B cell (primary cell): ENCODE results near the gene WWP2. TPM values are rescaled to one million over a fixed set of nuclear protein-coding genes. Genes with fewer than 3 reads are reported as not detected.
"Not testable (repeated sequence)": the region's sequence is repeated elsewhere in the genome, so short reads cannot be mapped to it uniquely, and the experiment has no call there.

ENCODE experiments used
- ATAC-seq: fragments of 200-7000 bp; cut with Tn5 transposase; one replicate; pipeline ENCODE4 v1.10.0; 2021; ENCODE audit warnings: low read depth, mild to moderate bottlenecking, moderate number of reproducible peaks, moderate library complexity
- CTCF ChIA-PET: fragments of 350-600 bp; sonication (Branson Sonifier 250); formaldehyde crosslinking; loops from one replicate; lab custom pipeline; 2021; ENCODE audit warnings: antibody characterized with exemption, inconsistent platforms; lab: Charles Lee
- POLR2A ChIA-PET: fragments of 350-600 bp; sonication (Branson Sonifier 250); formaldehyde crosslinking; loops from one replicate; lab custom pipeline; 2021; ENCODE audit warnings: antibody characterized with exemption; lab: Charles Lee
- DNase-seq: peaks from one replicate; pipeline ENCODE4 v3.0.0; 2013
- H2AFZ ChIP-seq: 2 replicates; pipeline ENCODE4 v1.6.1; 2012; ENCODE audit warnings: mild to moderate bottlenecking, low read depth, low read length; ENCODE audit not compliant: insufficient read depth, poor library complexity, severe bottlenecking
- H3K27ac ChIP-seq, 2 donors: 1 replicate in 1 of 2; 2 replicates in 1 of 2; pipeline ENCODE4 v1.5.1; 2012 to 2013; ENCODE audit warnings: low read length in 2 of 2, mild to moderate bottlenecking in 2 of 2, moderate library complexity in 1 of 2
- H3K27me3 ChIP-seq, 4 experiments: fragments of 200-600 bp in 1 of 4; sonication (generic) in 1 of 4; replicated peaks in 1 of 4; 1 replicate in 2 of 4; 2 replicates in 2 of 4; pipeline versions ENCODE4 v1.6.1 to v1.7.0; 2013 to 2016; ENCODE audit warnings: low read length in 3 of 4, mild to moderate bottlenecking in 2 of 4, mixed read lengths in 1 of 4, moderate library complexity in 1 of 4; ENCODE audit not compliant: insufficient read depth in 4 of 4, control insufficient read depth in 3 of 4; ENCODE audit errors: control extremely low read depth in 1 of 4
- H3K36me3 ChIP-seq, 2 experiments: replicated peaks in 1 of 2; 1 replicate in 1 of 2; 2 replicates in 1 of 2; pipeline versions ENCODE4 v1.6.1 to v1.7.1; 2013; ENCODE audit warnings: low read length in 1 of 2; ENCODE audit not compliant: insufficient read depth in 2 of 2, control insufficient read depth in 1 of 2; ENCODE audit errors: control extremely low read depth in 1 of 2, extremely low read depth in 1 of 2
- H3K4me1 ChIP-seq, 2 donors: fragments of 200-600 bp in 1 of 2; sonication (generic) in 1 of 2; 1 replicate in 1 of 2; 2 replicates in 1 of 2; pipeline versions ENCODE4 v1.5.1 to v1.6.1; 2013 to 2017; ENCODE audit warnings: low read length in 2 of 2; ENCODE audit not compliant: control insufficient read depth in 2 of 2, insufficient read depth in 2 of 2
- H3K4me2 ChIP-seq: replicated peaks from 2 replicates; pipeline ENCODE3; 2012; ENCODE audit warnings: mild to moderate bottlenecking, low read depth, low read length; ENCODE audit not compliant: poor library complexity, severe bottlenecking
- H3K4me3 ChIP-seq, 5 experiments: fragments of 200-600 bp in 1 of 5; sonication (generic) in 1 of 5; 1 replicate in 3 of 5; 2 replicates in 2 of 5; pipeline versions ENCODE4 v1.5.1 to v1.7.0; 2011 to 2016; ENCODE audit warnings: low read length in 4 of 5, mild to moderate bottlenecking in 4 of 5, low read depth in 2 of 5, control low read depth in 1 of 5, moderate library complexity in 1 of 5; ENCODE audit not compliant: insufficient read depth in 1 of 5; ENCODE audit errors: control extremely low read depth in 1 of 5, extremely low read depth in 1 of 5
- H3K79me2 ChIP-seq: fragments of 200-600 bp; sonication (generic); one replicate; pipeline ENCODE4 v1.6.0; 2016; ENCODE audit warnings: low read length; ENCODE audit not compliant: control insufficient read depth, insufficient read depth
- H3K9ac ChIP-seq: fragments of 200-600 bp; sonication (generic); 2 replicates; pipeline ENCODE4 v1.6.1; 2017; ENCODE audit warnings: mild to moderate bottlenecking, low read length, moderate library complexity
- H3K9me3 ChIP-seq, 3 donors: one replicate each; pipeline versions ENCODE4 v1.6.1 to v1.7.1; 2013; ENCODE audit warnings: low read length in 2 of 3; ENCODE audit not compliant: control insufficient read depth in 2 of 3, insufficient read depth in 1 of 3; ENCODE audit errors: control extremely low read depth in 1 of 3
- H4K20me1 ChIP-seq: 2 replicates; pipeline ENCODE4 v1.6.0; 2012; ENCODE audit warnings: mild to moderate bottlenecking, low read length; ENCODE audit not compliant: insufficient read depth, control insufficient read depth, poor library complexity, severe bottlenecking
- H3K27ac Mint-ChIP-seq: one replicate; pipeline ENCODE4 v1.8.0; 2021; ENCODE audit warnings: mixed read lengths
- H3K27me3 Mint-ChIP-seq: one replicate; pipeline ENCODE4 v1.8.0; 2021; ENCODE audit warnings: mixed read lengths
- H3K4me1 Mint-ChIP-seq: one replicate; pipeline ENCODE4 v1.8.0; 2021; ENCODE audit warnings: mixed read lengths
- H3K4me3 Mint-ChIP-seq: one replicate; pipeline ENCODE4 v1.8.0; 2021; ENCODE audit warnings: mixed read lengths
- H3K9me3 Mint-ChIP-seq: one replicate; pipeline ENCODE4 v1.8.0; 2022; ENCODE audit warnings: mixed read lengths; ENCODE audit not compliant: insufficient read depth
- WGBS: methylation state at CpG from one replicate; pipeline ENCODE4 v1.1.5; 2013; ENCODE audit warnings: missing lambda C conversion rate; ENCODE audit not compliant: insufficient coverage; 5-methylcytosine and 5-hydroxymethylcytosine counted together
- intact Hi-C: fragments of 100-400 bp; cut with micrococcal nuclease; formaldehyde crosslinking; loops from one replicate; pipeline ENCODE4 v1.10.0; 2022
- polyA plus RNA-seq: library from polyadenylated mRNA; depleted of rRNA; stranded (reverse); fragments of >200 nt; gene quantifications from 2 replicates; pipeline ENCODE4 v1.2.3, GENCODE V29; 2012
- total RNA-seq, 2 donors: library from RNA; stranded (reverse); fragments of 120-200 nt in 1 of 2; gene quantifications; 1 replicate in 1 of 2; 2 replicates in 1 of 2; pipeline versions ENCODE4 v1.2.3 to v1.2.4, GENCODE V29; 2013 to 2022

WWP2 gene
- total and polyA plus RNA-seq, 2 donors (not counting 1 experiment from before 2014, with no cell fraction given), result 33.4 to 105 TPM

DNA sequence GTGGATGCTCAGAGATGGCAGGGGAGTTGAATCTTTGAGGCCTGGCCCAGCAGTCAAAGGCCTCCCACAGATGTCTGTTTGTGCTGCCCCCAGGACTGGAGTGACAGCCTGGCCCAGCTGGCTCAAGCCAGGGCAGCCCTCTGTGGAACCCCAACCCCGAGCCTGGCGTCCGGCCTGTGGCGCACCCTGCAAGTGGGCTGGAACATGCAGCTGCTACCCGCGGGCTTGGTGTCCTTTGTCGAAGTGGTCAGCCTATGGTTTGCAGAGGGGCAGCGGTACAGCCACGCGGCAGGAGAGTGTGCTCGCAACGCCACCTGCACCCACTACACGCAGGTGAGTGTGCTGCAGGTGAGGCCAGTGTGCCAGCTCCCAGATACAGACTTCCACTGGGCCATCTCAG lies 192.1 kb downstream of the WWP2 start:
- POLR2A ChIA-PET, H3K4me1 Mint-ChIP-seq, CTCF ChIA-PET, intact Hi-C loops, H3K36me3 ChIP-seq, H3K9me3 ChIP-seq, H3K9ac ChIP-seq, ATAC-seq, H3K27ac Mint-ChIP-seq, H4K20me1 ChIP-seq, H3K4me3 Mint-ChIP-seq, H3K4me1 ChIP-seq, H3K4me2 ChIP-seq, DNase-seq, H3K27me3 Mint-ChIP-seq, H3K9me3 Mint-ChIP-seq, H3K79me2 ChIP-seq, H3K27ac ChIP-seq, H2AFZ ChIP-seq, H3K4me3 ChIP-seq, H3K27me3 ChIP-seq: not testable (repeated sequence)
- WGBS, result 100% methylated on average over 3 of the region's 13 CpGs

DNA sequence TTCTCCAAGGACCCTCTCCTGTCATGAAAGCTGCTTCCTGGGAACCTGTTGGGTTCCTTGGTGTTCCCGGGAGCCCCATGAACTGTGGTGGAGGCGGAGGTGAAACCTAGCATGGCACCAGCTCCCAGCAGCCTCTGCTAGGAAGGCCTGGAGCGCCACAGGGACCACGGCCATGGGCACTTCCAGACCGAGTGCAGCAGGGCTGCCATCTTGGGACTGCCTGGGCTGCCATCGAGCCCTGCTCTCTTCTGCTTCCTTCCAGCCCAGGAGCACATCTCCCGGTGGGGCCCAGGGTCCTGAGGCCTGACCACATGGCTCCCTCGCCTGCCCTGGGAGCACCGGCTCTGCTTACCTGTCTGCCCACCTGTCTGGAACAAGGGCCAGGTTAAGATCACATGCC lies 201.2 kb downstream of the WWP2 start:
- H3K4me1 Mint-ChIP-seq, H3K4me2 ChIP-seq, H3K27me3 Mint-ChIP-seq, H3K27me3 ChIP-seq, H3K27ac ChIP-seq, H3K36me3 ChIP-seq, H3K4me1 ChIP-seq, H3K4me3 Mint-ChIP-seq, H4K20me1 ChIP-seq, H3K9me3 ChIP-seq, H3K9me3 Mint-ChIP-seq, H2AFZ ChIP-seq, H3K79me2 ChIP-seq, intact Hi-C loops, DNase-seq, H3K4me3 ChIP-seq, H3K9ac ChIP-seq, POLR2A ChIA-PET, H3K27ac Mint-ChIP-seq, ATAC-seq, CTCF ChIA-PET: not testable (repeated sequence)
- no CpG with 5 or more reads among the region's 9 CpGs for WGBS

DNA sequence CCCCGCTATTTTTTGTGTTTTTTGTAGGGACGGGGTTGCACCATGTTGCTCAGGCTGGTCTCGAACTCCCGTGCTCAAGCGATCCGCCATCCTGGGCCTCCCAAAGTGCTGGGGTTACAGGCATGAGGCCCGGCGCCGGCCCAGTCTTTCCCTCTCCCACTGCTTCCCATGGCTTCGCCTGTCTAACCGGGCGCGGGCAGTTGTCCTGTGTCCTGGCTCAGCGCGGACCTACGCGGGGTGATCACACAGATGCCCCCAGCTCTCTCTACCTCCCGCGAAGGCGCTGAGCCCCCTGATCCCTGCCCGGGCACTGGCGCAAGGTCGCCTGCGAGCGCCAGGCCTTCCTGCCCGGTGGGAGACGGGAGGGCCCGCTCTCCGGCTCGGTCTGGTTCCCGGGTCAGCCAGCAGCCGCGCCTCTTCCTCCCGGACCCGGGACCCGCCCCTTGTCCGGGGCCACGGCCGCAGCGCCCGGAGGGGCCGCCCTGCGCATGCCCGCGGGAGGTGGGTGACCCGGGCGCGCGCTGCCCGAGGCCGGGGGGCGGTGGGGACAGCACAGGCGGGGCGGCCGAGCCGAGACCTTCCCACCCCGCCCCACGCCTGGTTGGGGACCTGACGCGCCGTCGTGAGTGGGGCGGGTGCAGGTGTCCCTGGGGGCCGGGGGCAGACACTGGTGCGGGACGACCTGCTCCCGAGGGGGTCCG lies 203.0 kb downstream of the WWP2 start:
- H3K4me1 Mint-ChIP-seq, H3K79me2 ChIP-seq, H3K4me1 ChIP-seq, H3K9me3 ChIP-seq, POLR2A ChIA-PET, H3K27me3 Mint-ChIP-seq, H3K36me3 ChIP-seq, H4K20me1 ChIP-seq, intact Hi-C loops, H3K27me3 ChIP-seq, H3K27ac Mint-ChIP-seq, H3K9me3 Mint-ChIP-seq, CTCF ChIA-PET, H3K27ac ChIP-seq, DNase-seq: not testable (repeated sequence)
- 0% methylated on average over 22 of the region's 68 CpGs for WGBS
- ATAC-seq, result peak; percentile 56
- Histone ChIP-seq H3K9ac (peak overlapping the region; percentile 35), H3K4me2 (peak overlapping the region; percentile 48), H3K4me3 (peak overlapping the region in 3 of 5 experiments; percentile 8 to 46 (median 39)), H2AFZ (peak overlapping the region; percentile 38)
- peak overlapping the region; percentile 13 for H3K4me3 Mint-ChIP-seq

DNA sequence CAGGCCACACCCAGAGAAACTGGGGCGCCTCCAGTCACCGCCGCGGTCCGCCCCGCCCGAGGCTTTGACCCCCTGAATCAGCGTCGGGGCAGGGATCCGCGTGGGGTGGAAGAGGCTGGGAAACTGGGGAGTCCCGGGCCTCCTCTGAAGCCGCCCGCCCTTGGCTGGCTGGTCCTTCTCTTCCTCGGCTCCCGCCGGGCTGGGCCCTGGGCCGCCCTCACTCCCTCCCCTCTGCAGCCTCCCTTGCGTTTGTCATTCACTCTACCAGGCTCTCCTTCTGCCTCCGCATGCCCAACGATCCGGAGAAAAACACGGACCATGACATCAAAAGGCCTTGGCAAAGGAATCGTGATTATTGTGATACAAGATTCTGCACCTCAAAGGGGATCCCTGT lies 203.5 kb downstream of the WWP2 start:
- CTCF ChIA-PET, result not testable (repeated sequence)
- peak overlapping the region in 1 of 5 experiments; percentile 46 for H3K4me3 ChIP-seq

More for the DNA sequence above, 203.5 kb downstream of the WWP2 start:
- H3K79me2 ChIP-seq, H3K27me3 ChIP-seq, H3K4me3 Mint-ChIP-seq, ATAC-seq, POLR2A ChIA-PET, H3K4me1 ChIP-seq, H3K36me3 ChIP-seq, intact Hi-C loops, H3K27ac Mint-ChIP-seq, H3K27me3 Mint-ChIP-seq, H3K9me3 ChIP-seq, DNase-seq, H3K4me2 ChIP-seq, H3K27ac ChIP-seq, H3K9me3 Mint-ChIP-seq, H2AFZ ChIP-seq, H4K20me1 ChIP-seq, H3K4me1 Mint-ChIP-seq: not testable (repeated sequence)
- WGBS, result no CpG with 5 or more reads among the region's 24 CpGs
- peak overlapping the region; percentile 35 for H3K9ac ChIP-seq
